B cell (primary cell): ENCODE measurements around the gene ERN1. TPM values are rescaled to one million over a fixed set of nuclear protein-coding genes. Genes with fewer than 3 reads are reported as not detected.

Experiments used
- ATAC-seq: fragments of 200-7000 bp; cut with Tn5 transposase; one replicate; pipeline ENCODE4 v1.10.0; 2021; ENCODE audit warnings: low read depth, mild to moderate bottlenecking, moderate number of reproducible peaks, moderate library complexity
- CTCF ChIA-PET: fragments of 350-600 bp; sonication (Branson Sonifier 250); formaldehyde crosslinking; loops from one replicate; lab custom pipeline; 2021; ENCODE audit warnings: antibody characterized with exemption, inconsistent platforms; lab: Charles Lee
- POLR2A ChIA-PET: fragments of 350-600 bp; sonication (Branson Sonifier 250); formaldehyde crosslinking; loops from one replicate; lab custom pipeline; 2021; ENCODE audit warnings: antibody characterized with exemption; lab: Charles Lee
- DNase-seq: peaks from one replicate; pipeline ENCODE4 v3.0.0; 2013
- H2AFZ ChIP-seq: 2 replicates; pipeline ENCODE4 v1.6.1; 2012; ENCODE audit warnings: mild to moderate bottlenecking, low read depth, low read length; ENCODE audit not compliant: insufficient read depth, poor library complexity, severe bottlenecking
- H3K27ac ChIP-seq, 2 donors: 1 replicate in 1 of 2; 2 replicates in 1 of 2; pipeline ENCODE4 v1.5.1; 2012 to 2013; ENCODE audit warnings: low read length in 2 of 2, mild to moderate bottlenecking in 2 of 2, moderate library complexity in 1 of 2
- H3K27me3 ChIP-seq, 4 experiments: fragments of 200-600 bp in 1 of 4; sonication (generic) in 1 of 4; replicated peaks in 1 of 4; 1 replicate in 2 of 4; 2 replicates in 2 of 4; pipeline versions ENCODE4 v1.6.1 to v1.7.0; 2013 to 2016; ENCODE audit warnings: low read length in 3 of 4, mild to moderate bottlenecking in 2 of 4, mixed read lengths in 1 of 4, moderate library complexity in 1 of 4; ENCODE audit not compliant: insufficient read depth in 4 of 4, control insufficient read depth in 3 of 4; ENCODE audit errors: control extremely low read depth in 1 of 4
- H3K36me3 ChIP-seq, 2 experiments: replicated peaks in 1 of 2; 1 replicate in 1 of 2; 2 replicates in 1 of 2; pipeline versions ENCODE4 v1.6.1 to v1.7.1; 2013; ENCODE audit warnings: low read length in 1 of 2; ENCODE audit not compliant: insufficient read depth in 2 of 2, control insufficient read depth in 1 of 2; ENCODE audit errors: control extremely low read depth in 1 of 2, extremely low read depth in 1 of 2
- H3K4me1 ChIP-seq, 2 donors: fragments of 200-600 bp in 1 of 2; sonication (generic) in 1 of 2; 1 replicate in 1 of 2; 2 replicates in 1 of 2; pipeline versions ENCODE4 v1.5.1 to v1.6.1; 2013 to 2017; ENCODE audit warnings: low read length in 2 of 2; ENCODE audit not compliant: control insufficient read depth in 2 of 2, insufficient read depth in 2 of 2
- H3K4me2 ChIP-seq: replicated peaks from 2 replicates; pipeline ENCODE3; 2012; ENCODE audit warnings: mild to moderate bottlenecking, low read depth, low read length; ENCODE audit not compliant: poor library complexity, severe bottlenecking
- H3K4me3 ChIP-seq, 5 experiments: fragments of 200-600 bp in 1 of 5; sonication (generic) in 1 of 5; 1 replicate in 3 of 5; 2 replicates in 2 of 5; pipeline versions ENCODE4 v1.5.1 to v1.7.0; 2011 to 2016; ENCODE audit warnings: low read length in 4 of 5, mild to moderate bottlenecking in 4 of 5, low read depth in 2 of 5, control low read depth in 1 of 5, moderate library complexity in 1 of 5; ENCODE audit not compliant: insufficient read depth in 1 of 5; ENCODE audit errors: control extremely low read depth in 1 of 5, extremely low read depth in 1 of 5
- H3K79me2 ChIP-seq: fragments of 200-600 bp; sonication (generic); one replicate; pipeline ENCODE4 v1.6.0; 2016; ENCODE audit warnings: low read length; ENCODE audit not compliant: control insufficient read depth, insufficient read depth
- H3K9ac ChIP-seq: fragments of 200-600 bp; sonication (generic); 2 replicates; pipeline ENCODE4 v1.6.1; 2017; ENCODE audit warnings: mild to moderate bottlenecking, low read length, moderate library complexity
- H3K9me3 ChIP-seq, 3 donors: one replicate each; pipeline versions ENCODE4 v1.6.1 to v1.7.1; 2013; ENCODE audit warnings: low read length in 2 of 3; ENCODE audit not compliant: control insufficient read depth in 2 of 3, insufficient read depth in 1 of 3; ENCODE audit errors: control extremely low read depth in 1 of 3
- H4K20me1 ChIP-seq: 2 replicates; pipeline ENCODE4 v1.6.0; 2012; ENCODE audit warnings: mild to moderate bottlenecking, low read length; ENCODE audit not compliant: insufficient read depth, control insufficient read depth, poor library complexity, severe bottlenecking
- H3K27ac Mint-ChIP-seq: one replicate; pipeline ENCODE4 v1.8.0; 2021; ENCODE audit warnings: mixed read lengths
- H3K27me3 Mint-ChIP-seq: one replicate; pipeline ENCODE4 v1.8.0; 2021; ENCODE audit warnings: mixed read lengths
- H3K4me1 Mint-ChIP-seq: one replicate; pipeline ENCODE4 v1.8.0; 2021; ENCODE audit warnings: mixed read lengths
- H3K4me3 Mint-ChIP-seq: one replicate; pipeline ENCODE4 v1.8.0; 2021; ENCODE audit warnings: mixed read lengths
- H3K9me3 Mint-ChIP-seq: one replicate; pipeline ENCODE4 v1.8.0; 2022; ENCODE audit warnings: mixed read lengths; ENCODE audit not compliant: insufficient read depth
- EZH2 ChIP-seq: IDR thresholded peaks from 2 replicates; pipeline ENCODE4 v1.6.1; 2012; ENCODE audit warnings: borderline replicate concordance, low read depth, mild to moderate bottlenecking, moderate library complexity, low read length; ENCODE audit not compliant: insufficient read depth, poor library complexity, severe bottlenecking
- WGBS: methylation state at CpG from one replicate; pipeline ENCODE4 v1.1.5; 2013; ENCODE audit warnings: missing lambda C conversion rate; ENCODE audit not compliant: insufficient coverage; 5-methylcytosine and 5-hydroxymethylcytosine counted together
- intact Hi-C: fragments of 100-400 bp; cut with micrococcal nuclease; formaldehyde crosslinking; loops from one replicate; pipeline ENCODE4 v1.10.0; 2022
- polyA plus RNA-seq: library from polyadenylated mRNA; depleted of rRNA; stranded (reverse); fragments of >200 nt; gene quantifications from 2 replicates; pipeline ENCODE4 v1.2.3, GENCODE V29; 2012
- total RNA-seq, 2 donors: library from RNA; stranded (reverse); fragments of 120-200 nt in 1 of 2; gene quantifications; 1 replicate in 1 of 2; 2 replicates in 1 of 2; pipeline versions ENCODE4 v1.2.3 to v1.2.4, GENCODE V29; 2013 to 2022
- TF ChIP-seq, protein P1 (sequence below): fragments of 200-600 bp; IDR thresholded peaks from one replicate; pipeline ENCODE4 v1.8.0; 2022; ENCODE audit warnings: antibody characterized with exemption, mild to moderate bottlenecking

The ERN1 gene
- total and polyA plus RNA-seq, 2 donors (not counting 1 experiment from before 2014, with no cell fraction given): 7.0 to 19.4 TPM

DNA sequence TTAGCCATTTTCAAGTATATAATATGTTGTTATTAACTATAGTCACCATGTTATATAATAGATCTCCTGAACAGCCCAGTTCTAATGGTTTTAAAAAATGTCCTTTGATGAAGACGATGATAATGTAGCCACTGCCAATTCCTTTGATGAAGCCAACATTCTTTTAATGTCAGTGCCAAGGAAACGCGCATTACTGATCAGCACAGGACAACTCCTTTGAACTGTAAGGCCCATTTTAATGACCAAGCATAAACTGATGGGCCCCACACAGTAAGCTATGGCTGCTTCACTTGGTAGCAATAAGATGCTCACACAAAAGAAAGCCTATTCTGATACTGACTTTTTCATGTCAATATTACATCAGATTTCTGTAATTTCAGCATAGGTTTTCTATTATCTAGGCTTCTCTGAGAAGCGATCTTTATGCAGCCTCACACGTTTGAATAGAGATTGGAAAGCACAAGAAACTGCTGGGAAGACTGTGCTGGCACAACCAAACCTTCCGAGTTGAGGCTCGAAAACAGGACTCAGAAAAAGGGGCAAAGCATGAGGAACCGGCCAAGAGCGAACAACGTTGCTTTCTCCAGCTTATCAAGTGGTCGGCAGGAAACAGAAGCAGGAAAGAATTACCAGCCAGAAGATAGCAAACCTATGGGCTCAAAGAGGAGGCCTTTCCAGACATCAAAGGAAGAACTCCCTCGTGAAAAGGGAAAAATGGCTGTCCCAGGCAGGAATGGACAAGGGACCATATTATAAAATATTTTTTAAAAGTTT lies 19.4 kb downstream of the ERN1 start:
- Histone ChIP-seq H4K20me1 (no peaks in the 10 kb centered on the region), H3K4me2 (no peak overlapping the region), H3K4me1 (peaks cover 0 to 3% of the 10 kb centered on the region in 2 donors), H3K27ac (no peak overlapping the region), H3K79me2 (no peaks in the 10 kb centered on the region), H3K9me3 (no peaks in the 10 kb centered on the region), H3K4me3 (no peak overlapping the region), H3K27me3 (no peaks in the 10 kb centered on the region), H3K9ac (no peak overlapping the region), H2AFZ (no peak overlapping the region), H3K36me3 (no peaks in the 10 kb centered on the region)
- POLR2A ChIA-PET: no interaction called here
- CTCF ChIA-PET: no interaction called here
- TF ChIP-seq, protein P1, sequence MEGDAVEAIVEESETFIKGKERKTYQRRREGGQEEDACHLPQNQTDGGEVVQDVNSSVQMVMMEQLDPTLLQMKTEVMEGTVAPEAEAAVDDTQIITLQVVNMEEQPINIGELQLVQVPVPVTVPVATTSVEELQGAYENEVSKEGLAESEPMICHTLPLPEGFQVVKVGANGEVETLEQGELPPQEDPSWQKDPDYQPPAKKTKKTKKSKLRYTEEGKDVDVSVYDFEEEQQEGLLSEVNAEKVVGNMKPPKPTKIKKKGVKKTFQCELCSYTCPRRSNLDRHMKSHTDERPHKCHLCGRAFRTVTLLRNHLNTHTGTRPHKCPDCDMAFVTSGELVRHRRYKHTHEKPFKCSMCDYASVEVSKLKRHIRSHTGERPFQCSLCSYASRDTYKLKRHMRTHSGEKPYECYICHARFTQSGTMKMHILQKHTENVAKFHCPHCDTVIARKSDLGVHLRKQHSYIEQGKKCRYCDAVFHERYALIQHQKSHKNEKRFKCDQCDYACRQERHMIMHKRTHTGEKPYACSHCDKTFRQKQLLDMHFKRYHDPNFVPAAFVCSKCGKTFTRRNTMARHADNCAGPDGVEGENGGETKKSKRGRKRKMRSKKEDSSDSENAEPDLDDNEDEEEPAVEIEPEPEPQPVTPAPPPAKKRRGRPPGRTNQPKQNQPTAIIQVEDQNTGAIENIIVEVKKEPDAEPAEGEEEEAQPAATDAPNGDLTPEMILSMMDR: no peak
- TF ChIP-seq EZH2: no peak
- 66% methylated on average over 8 of the region's 12 CpGs for WGBS
- ATAC-seq (no peak), DNase-seq (no peak)
- intact Hi-C loops: no loop called here
- no peak overlapping the region for H3K27ac Mint-ChIP-seq
- no peak overlapping the region for H3K4me3 Mint-ChIP-seq
- H3K27me3 Mint-ChIP-seq: no peaks in the 10 kb centered on the region
- peaks cover 2% of the 10 kb centered on the region for H3K4me1 Mint-ChIP-seq
- no peaks in the 10 kb centered on the region for H3K9me3 Mint-ChIP-seq

DNA sequence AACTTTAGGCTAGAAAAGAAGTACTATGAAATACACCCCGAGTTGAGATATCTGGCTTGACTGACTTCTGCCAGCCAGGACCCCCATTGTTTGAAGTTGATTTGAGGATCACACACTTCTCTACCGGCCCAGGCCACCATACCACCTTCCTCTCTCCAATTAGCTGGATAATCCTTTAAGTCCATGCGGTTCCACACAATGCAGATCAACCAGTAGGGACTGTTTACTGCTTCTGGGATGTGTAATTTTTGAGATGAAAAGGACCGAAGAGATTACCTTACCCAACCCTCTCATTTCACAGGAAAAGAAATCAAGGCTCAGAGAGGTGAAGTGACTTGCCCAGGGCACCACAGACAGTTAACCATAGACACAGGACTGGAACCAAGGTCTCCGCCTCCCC lies 20.5 kb downstream of the ERN1 start:
- H3K27me3 Mint-ChIP-seq: no peaks in the 10 kb centered on the region
- no peak overlapping the region for H3K4me2 ChIP-seq
- no peak overlapping the region for H3K27ac ChIP-seq
- H3K9ac ChIP-seq: no peak overlapping the region
- no peaks in the 10 kb centered on the region for H3K36me3 ChIP-seq
- no peak overlapping the region for H3K4me3 Mint-ChIP-seq
- H3K79me2 ChIP-seq: no peaks in the 10 kb centered on the region
- WGBS: 92% methylated on average over 2 of the region's 5 CpGs
- no peaks in the 10 kb centered on the region for H3K9me3 ChIP-seq
- TF ChIP-seq EZH2: no peak
- no peaks in the 10 kb centered on the region for H4K20me1 ChIP-seq
- no peak overlapping the region for H3K4me3 ChIP-seq
- H3K4me1 ChIP-seq: peaks cover 0 to 3% of the 10 kb centered on the region in 2 donors
- peaks cover 2% of the 10 kb centered on the region for H3K4me1 Mint-ChIP-seq
- H3K27me3 ChIP-seq: no peaks in the 10 kb centered on the region
- ChIA-PET POLR2A (no interaction called here), CTCF (no interaction called here)
- ATAC-seq (no peak), DNase-seq (no peak)
- H3K27ac Mint-ChIP-seq: no peak overlapping the region
- intact Hi-C loops: no loop called here
- H3K9me3 Mint-ChIP-seq: no peaks in the 10 kb centered on the region
- H2AFZ ChIP-seq: no peak overlapping the region
